ENCODE results near the gene DOK6.
"Not testable (repeated sequence)": the region's sequence is repeated elsewhere in the genome, so short reads cannot be mapped to it uniquely, and the experiment has no call there.

The DOK6 gene

DNA sequence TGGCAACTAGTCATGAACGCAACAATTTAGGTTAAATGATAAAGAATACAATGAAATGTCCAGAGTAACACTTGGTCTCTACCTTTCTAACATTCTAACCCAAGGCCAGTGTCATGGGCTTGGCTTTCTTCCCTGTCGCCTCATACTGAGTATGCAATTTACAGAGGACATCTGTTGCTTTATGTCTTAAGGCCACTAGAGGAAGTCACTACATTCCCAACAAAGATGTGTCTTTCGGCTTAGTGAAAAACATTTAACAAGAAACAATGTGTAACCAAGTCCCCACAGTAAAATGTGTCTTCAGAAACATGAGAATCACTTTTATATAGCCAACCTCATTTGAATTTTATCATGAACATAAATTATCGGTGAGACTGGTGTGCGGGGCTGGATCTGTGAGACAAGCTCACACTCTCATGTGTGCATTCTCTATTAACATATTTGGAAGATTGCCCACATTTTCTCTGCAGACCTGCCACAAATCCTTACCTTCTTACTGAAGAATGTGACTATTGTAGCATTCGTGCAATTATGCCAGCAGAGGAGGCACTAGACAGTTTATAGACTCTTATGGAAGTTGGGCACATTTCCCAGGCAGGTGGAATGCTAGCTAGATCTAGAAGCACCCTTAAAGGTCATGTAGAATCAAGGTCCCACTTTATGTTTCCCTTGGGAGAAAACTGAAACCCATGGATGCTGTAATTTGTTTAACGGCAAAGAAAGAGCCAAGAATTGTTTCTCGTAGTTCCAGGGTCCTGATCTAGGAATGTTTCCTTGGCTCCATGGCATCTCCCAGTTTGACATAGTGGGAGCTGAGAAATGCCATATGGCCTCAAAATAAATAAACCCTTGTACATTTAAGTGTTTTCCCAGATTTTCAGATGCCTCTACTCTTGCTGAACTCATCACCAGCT lies 445.2 kb downstream of the DOK6 start:
- in situ Hi-C loops (cut with MboI; ENCODE audit: low sequenced_read_pairs) = no loop called here

DNA sequence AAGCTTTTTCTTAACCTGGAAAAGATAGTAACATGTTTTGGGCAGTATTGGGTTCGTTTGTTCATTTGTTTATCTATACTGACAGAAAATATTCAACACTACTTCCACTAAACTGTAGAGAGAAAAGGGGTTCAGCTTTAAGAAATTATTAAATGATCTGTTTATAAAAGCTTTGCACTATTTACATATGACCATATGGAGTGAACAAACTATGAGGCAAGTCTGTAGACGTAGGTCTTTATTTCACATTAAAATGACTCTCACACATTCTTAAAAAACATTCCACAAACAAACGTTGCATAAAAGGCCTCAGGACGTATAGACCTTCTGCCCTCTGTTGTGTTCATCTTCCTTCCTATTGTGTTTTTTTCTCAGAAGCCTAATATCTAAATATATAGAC lies 452.4 kb downstream of the DOK6 start:
- in situ Hi-C loops (cut with MboI; ENCODE audit: low sequenced_read_pairs) = no loop called here

DNA sequence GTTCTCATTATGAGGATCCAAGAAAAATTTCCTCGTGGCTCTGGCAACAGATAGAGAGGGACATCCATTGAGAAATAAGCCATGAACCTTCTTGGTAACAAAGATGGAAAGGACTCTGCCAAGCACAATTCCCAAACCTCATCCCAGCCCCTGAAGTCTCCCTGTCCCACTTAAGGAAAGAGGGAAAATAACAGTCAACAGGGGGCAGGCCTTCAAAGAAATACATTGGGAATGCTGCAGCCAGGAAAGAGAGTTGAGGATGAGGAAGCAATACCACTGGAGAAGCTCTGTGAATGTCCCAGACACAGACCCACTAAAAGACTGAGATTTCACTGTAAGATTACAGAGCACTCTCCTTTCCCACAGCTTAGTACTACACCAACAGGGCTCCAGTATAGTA lies 453.8 kb downstream of the DOK6 start:
- in situ Hi-C loops (cut with MboI; ENCODE audit: low sequenced_read_pairs) = no loop called here

DNA sequence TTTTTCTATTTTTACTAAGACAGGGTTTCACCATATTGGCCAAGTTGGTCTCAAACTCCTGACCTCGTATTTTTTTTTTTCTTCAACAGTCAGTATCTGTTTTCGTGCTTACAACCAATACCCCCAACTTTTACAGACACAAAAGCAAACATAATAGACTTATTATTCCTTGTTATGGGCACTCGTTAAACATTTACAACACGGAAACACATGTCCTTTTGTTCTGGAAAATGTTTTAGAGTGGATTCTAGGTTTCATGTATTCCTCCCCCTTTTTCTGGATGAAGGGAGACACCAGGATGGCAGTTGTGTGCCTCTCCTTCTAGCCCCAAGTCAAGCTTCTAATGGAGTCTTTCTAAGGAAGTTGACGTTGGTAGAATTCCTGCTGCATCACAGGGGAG lies 458.2 kb downstream of the DOK6 start:
- in situ Hi-C loops (cut with MboI; ENCODE audit: low sequenced_read_pairs) = no loop called here

DNA sequence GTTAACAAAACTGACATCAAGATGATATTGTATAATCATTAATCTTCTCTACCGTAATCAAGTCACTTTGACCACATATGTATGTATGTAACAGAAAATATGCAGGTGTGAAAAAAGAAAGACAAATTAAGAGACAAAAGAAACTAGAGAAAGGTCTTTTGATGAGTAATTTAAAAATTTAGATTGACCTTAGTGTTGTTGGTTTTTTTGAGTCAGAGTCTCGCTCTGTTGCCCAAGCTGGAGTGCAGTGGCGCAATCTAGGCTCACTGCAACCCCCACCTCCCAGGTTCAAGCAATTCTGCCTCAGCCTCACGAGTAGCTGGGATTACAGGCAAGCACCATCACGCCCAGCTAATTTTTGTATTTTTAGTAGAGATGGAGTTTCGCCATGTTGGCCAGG lies 464.1 kb downstream of the DOK6 start:
- in situ Hi-C loops (cut with MboI; ENCODE audit: low sequenced_read_pairs) = not testable (repeated sequence)

DNA sequence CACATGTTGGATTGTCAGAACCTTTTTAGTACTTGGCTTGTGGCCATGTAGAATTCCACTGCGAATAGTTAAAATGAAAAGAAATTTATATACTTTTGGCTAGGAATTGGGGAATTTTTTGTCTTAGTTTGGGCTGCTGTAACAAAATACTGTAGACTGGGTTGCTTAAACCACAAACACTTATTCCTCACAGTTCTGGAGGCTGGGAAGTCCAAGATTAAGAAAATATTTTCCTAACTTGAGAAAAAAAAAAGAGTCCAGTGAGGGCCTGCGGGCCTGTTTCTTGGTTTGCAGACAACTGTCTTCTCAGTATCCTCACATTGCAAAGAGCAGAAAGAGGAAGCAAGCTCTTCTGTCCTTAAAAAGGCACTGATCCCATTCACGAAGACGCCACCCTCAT lies 465.1 kb downstream of the DOK6 start:
- in situ Hi-C loops (cut with MboI; ENCODE audit: low sequenced_read_pairs) = no loop called here

DNA sequence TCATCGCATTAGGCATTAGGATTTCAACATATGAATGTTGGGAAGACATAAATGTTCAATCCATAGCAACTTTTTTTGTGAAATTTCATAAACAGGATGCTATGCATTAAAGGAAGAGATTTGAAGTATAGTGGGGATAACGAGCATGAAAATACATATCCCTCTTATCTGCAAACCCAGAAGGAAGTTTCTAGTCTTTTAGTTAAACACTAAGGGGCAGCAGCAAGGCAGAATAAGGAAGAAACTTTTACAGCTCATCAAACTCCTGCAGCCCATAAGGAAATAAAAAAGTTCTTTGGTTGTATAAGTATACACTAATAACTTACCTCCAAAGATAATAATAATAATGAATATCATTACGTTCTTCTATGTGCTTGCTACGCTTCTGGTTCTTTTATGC lies 465.5 kb downstream of the DOK6 start:
- in situ Hi-C loops (cut with MboI; ENCODE audit: low sequenced_read_pairs) = no loop called here

DNA sequence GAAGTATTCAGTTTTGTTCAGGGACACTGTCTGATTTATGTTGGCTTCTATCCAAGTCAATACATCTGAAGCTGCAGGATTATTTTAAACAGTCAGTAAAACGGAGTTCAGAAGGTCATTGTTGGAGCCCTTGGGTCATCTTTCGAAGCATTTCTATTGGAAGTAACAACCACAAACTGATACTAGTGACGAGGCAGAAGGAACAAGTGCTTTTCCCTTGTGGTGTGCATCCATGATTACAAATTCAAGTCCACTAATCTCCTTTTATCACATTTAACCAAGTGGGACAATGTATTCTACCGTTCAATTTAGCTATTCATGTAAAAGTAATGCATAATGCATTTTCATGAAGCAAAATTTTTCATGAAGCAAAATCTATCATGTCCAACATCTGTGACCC lies 470.0 kb downstream of the DOK6 start:
- in situ Hi-C loops (cut with MboI; ENCODE audit: low sequenced_read_pairs) = no loop called here

GRCh38 chr18:69871363-69871762 lies 470.7 kb downstream of the DOK6 start:
- in situ Hi-C loops (cut with MboI; ENCODE audit: low sequenced_read_pairs) = no loop called here

GRCh38 chr18:69872661-69873060 lies 472.0 kb downstream of the DOK6 start:
- in situ Hi-C loops (cut with MboI; ENCODE audit: low sequenced_read_pairs) = no loop called here

DNA sequence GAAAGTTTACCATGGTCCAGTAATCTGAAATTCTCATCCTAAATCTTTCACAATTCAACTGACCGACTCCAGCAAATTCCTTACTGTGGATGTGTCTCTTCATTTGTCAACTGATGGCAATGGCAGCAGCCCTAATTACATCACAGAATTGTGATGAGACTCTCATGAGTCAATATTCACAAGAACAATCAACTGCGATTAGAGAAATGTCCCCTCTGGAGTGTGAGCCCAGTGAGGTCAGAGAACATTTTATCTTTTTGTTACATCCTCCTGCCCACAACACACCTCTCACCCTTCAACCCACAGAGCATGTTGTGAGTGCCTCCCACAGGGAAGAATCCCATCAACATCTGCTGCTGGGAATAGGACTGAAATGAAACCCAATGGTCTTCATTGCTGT lies 473.4 kb downstream of the DOK6 start:
- in situ Hi-C loops (cut with MboI; ENCODE audit: low sequenced_read_pairs) = no loop called here

DNA sequence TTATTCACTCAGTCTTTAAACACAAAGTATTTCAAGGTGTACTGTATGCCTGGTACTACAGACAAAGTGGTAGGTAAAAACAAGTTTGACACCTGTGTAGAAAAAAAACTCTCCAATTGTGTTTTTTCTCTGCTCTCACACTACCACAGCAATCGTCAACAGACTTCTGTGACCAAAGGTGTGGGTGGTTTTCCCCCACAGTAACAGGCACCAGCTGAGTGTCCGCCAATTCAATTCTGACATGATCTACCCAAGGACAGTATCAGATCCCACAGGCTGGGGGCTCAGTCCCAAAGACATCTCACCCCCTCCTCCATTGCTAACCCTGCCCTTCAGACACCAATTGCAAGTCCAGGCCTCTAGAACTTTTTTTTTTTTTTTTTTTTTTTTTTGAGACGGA lies 475.8 kb downstream of the DOK6 start:
- in situ Hi-C loops (cut with MboI; ENCODE audit: low sequenced_read_pairs) = no loop called here

DNA sequence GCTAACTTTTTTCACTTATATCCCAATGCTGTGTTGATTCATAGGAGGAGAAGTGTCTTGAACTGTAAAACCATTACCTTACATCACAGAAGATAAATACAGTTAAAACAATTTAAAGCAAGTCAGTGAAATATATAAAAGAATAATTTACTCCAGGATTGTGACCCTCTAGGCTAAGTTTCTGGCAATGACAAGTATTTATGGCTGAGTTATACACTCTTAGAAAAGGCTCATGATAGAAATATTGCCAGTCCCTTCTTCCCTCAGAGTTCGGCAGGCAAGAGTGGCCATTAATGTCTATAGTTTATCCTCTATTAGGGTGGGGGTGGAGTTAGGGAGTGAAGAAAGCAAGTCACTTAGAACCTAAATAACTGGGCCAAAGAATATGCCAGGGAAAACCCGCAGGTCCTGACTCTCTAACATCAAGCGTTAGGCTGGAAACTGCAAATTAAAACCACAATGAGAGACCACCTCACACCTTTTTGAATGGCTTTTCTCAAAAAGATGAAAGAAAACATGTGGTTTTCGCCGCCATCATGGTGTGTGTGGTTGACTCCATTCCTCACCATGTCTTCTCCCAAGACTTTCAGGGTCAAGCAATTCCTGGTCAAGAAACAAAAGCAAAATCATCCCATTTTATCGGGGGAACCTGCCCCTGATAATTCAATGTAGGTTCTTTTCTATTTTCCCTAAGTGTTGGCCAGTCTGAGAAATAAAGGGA lies 477.7 kb downstream of the DOK6 start:
- in situ Hi-C loops (cut with MboI; ENCODE audit: low sequenced_read_pairs) = no loop called here

DNA sequence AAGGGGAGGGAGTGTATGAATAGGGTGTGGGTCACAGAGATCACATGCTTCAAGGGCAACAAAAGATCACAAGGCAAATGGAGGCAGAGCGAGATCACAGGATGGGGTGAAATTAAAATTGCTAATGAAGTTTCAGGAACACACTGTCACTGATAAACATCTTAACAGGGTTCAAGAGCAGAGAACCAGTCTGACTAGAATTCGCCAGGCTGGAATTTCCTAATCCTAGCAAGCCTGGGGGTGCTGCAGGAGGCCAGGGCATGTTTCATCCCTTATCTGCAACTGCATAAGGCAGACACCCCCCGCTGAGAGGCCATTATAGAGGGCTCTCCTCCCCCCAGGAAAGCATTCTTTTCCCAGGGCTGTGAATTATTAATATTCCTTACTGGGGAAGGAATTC lies 478.4 kb downstream of the DOK6 start:
- in situ Hi-C loops (cut with MboI; ENCODE audit: low sequenced_read_pairs) = not testable (repeated sequence)

- in situ Hi-C loops (cut with MboI; ENCODE audit: low sequenced_read_pairs) = no loop called here
Observed at GRCh38 chr18:69880083-69880482, 479.4 kb downstream of the DOK6 start.

- in situ Hi-C loops (cut with MboI; ENCODE audit: low sequenced_read_pairs) = no loop called here
Observed at GRCh38 chr18:69882965-69883668, 482.4 kb downstream of the DOK6 start.

DNA sequence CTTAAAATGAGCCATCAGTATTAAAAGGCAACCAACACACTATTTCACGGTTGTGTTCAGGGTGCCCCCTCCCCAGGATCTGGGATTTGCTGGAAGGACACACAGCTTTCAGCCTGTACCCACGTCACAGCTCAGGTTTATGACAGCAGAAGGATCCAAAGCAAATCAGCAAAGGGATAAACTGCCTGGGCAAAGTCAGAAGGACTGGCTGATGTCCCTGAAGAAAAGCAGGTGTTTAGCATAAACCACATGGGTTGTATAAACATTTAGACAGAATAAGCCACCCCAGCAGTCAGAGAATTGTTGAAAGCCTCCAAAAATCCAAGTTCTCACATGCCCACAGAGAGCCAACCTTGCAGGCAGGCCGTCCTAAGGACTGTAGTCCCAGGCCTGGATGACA lies 483.1 kb downstream of the DOK6 start:
- in situ Hi-C loops (cut with MboI; ENCODE audit: low sequenced_read_pairs) = no loop called here

GRCh38 chr18:69885355-69885754 lies 484.7 kb downstream of the DOK6 start:
- in situ Hi-C loops (cut with MboI; ENCODE audit: low sequenced_read_pairs) = no loop called here

GRCh38 chr18:69885841-69886531 lies 485.3 kb downstream of the DOK6 start:
- in situ Hi-C loops (cut with MboI; ENCODE audit: low sequenced_read_pairs) = no loop called here

- in situ Hi-C loops (cut with MboI; ENCODE audit: low sequenced_read_pairs) = no loop called here
Observed at GRCh38 chr18:69887256-69887655, 486.6 kb downstream of the DOK6 start.

- in situ Hi-C loops (cut with MboI; ENCODE audit: low sequenced_read_pairs) = no loop called here
Observed at GRCh38 chr18:69889009-69889408, 488.3 kb downstream of the DOK6 start.
